IPS-NIHi7 (cell line): Measurements from ENCODE around the gene CHADL.
"Not testable (repeated sequence)": the region's sequence is repeated elsewhere in the genome, so short reads cannot be mapped to it uniquely, and the experiment has no call there.

ENCODE experiments used
- DNase-seq: peaks from one replicate; pipeline ENCODE4 v3.0.0; 2012; ENCODE audit warnings: mixed read lengths; ENCODE audit errors: extremely low spot score

CHADL gene

GRCh38 chr22:41240377-41241132 lies at the start of gene CHADL:
TSS of gene CHADL (minus strand) at chr22:41240931. CDS start at chr22:41240881, 50 bp downstream.
- no peak for DNase-seq

- DNase-seq, result no peak
Observed at GRCh38 chr22:41289671-41290070, 48.9 kb upstream of the CHADL start.

GRCh38 chr22:41288245-41288946 lies 47.7 kb upstream of the CHADL start:
- no peak for DNase-seq

GRCh38 chr22:41286639-41287091 lies 45.9 kb upstream of the CHADL start:
- DNase-seq, result no peak

- peak; percentile 96 for DNase-seq
Observed at GRCh38 chr22:41285820-41286638, 45.3 kb upstream of the CHADL start, which contains the start of gene RANGAP1. TSS of gene RANGAP1 (minus strand) at chr22:41286187. CDS start at chr22:41281044, 5,143 bp downstream.

GRCh38 chr22:41285441-41285819 lies 44.7 kb upstream of the CHADL start:
- peak; percentile 76 for DNase-seq

- DNase-seq, result no peak
Observed at GRCh38 chr22:41284465-41284864, 43.7 kb upstream of the CHADL start.

GRCh38 chr22:41280854-41281253 lies 40.1 kb upstream of the CHADL start:
- DNase-seq, result no peak

- DNase-seq, result no peak
Observed at GRCh38 chr22:41280065-41280464, 39.3 kb upstream of the CHADL start.

GRCh38 chr22:41274856-41275255 lies 34.1 kb upstream of the CHADL start:
- DNase-seq, result no peak

- DNase-seq, result no peak
Observed at GRCh38 chr22:41273128-41273527, 32.4 kb upstream of the CHADL start.

GRCh38 chr22:41271787-41272186 lies 31.1 kb upstream of the CHADL start:
- no peak for DNase-seq

GRCh38 chr22:41267958-41268357 lies 27.2 kb upstream of the CHADL start:
- DNase-seq, result no peak

GRCh38 chr22:41264408-41264941 lies 23.7 kb upstream of the CHADL start:
- no peak for DNase-seq

GRCh38 chr22:41263704-41264103 lies 23.0 kb upstream of the CHADL start:
- DNase-seq, result no peak

GRCh38 chr22:41262250-41262765 lies 21.6 kb upstream of the CHADL start:
- DNase-seq, result no peak

GRCh38 chr22:41261541-41262249 lies 21.0 kb upstream of the CHADL start:
- no peak for DNase-seq

GRCh38 chr22:41260871-41261270 lies 20.1 kb upstream of the CHADL start:
- no peak for DNase-seq

GRCh38 chr22:41259756-41260155 lies 19.0 kb upstream of the CHADL start:
- not testable (repeated sequence) for DNase-seq

GRCh38 chr22:41257696-41258095 lies 17.0 kb upstream of the CHADL start:
- no peak for DNase-seq
